DND-41 (cell line): ENCODE data around the gene IFT88.
A peak's percentile ranks its signal among the peaks of the same experiment; 100 is the strongest.

Experiments used
- ATAC-seq: fragments of 200-7000 bp; cut with Tn5 transposase; 3 replicates; pipeline ENCODE4 v1.9.1; 2021; ENCODE audit warnings: low read depth; ENCODE audit not compliant: insufficient read depth
- DNase-seq: peaks from one replicate; pipeline ENCODE4 v3.0.0-alpha.2; 2020
- H2AFZ ChIP-seq: 2 replicates; pipeline ENCODE4 v1.6.0; 2012; ENCODE audit warnings: low read depth, low read length
- H3K27ac ChIP-seq: 2 replicates; pipeline ENCODE4 v1.5.1; 2012; ENCODE audit warnings: low read length, inconsistent platforms
- H3K27me3 ChIP-seq: fragments of 200-600 bp; sonication (generic); 2 replicates; pipeline ENCODE4 v1.6.0; 2012; ENCODE audit warnings: low read length, mild to moderate bottlenecking, inconsistent platforms; ENCODE audit not compliant: insufficient read depth, poor library complexity
- H3K36me3 ChIP-seq: 2 replicates; pipeline ENCODE4 v1.5.1; 2012; ENCODE audit warnings: low read length, inconsistent platforms; ENCODE audit not compliant: insufficient read depth
- H3K4me1 ChIP-seq: 2 replicates; pipeline ENCODE4 v1.5.1; 2012; ENCODE audit warnings: mild to moderate bottlenecking, low read length; ENCODE audit not compliant: insufficient read depth
- H3K4me2 ChIP-seq: 2 replicates; pipeline ENCODE4 v1.6.0; 2012; ENCODE audit warnings: mild to moderate bottlenecking, moderate library complexity, low read length, inconsistent platforms; ENCODE audit not compliant: insufficient read depth
- H3K4me3 ChIP-seq, 2 experiments: fragments of 200-600 bp in 1 of 2; shearing (Covaris generic) in 1 of 2; 2 replicates each; pipeline ENCODE4 v1.5.1; 2012 to 2016; ENCODE audit warnings: inconsistent platforms in 2 of 2, low read length in 2 of 2, mild to moderate bottlenecking in 2 of 2, low read depth in 1 of 2, moderate library complexity in 1 of 2
- H3K79me2 ChIP-seq: 2 replicates; pipeline ENCODE4 v1.6.0; 2012; ENCODE audit warnings: low read length, inconsistent platforms; ENCODE audit not compliant: insufficient read depth
- H3K9ac ChIP-seq: 2 replicates; pipeline ENCODE4 v1.6.0; 2012; ENCODE audit warnings: low read depth, mild to moderate bottlenecking, inconsistent platforms, low read length, moderate library complexity
- H3K9me3 ChIP-seq: 2 replicates; pipeline ENCODE4 v1.5.1; 2012; ENCODE audit warnings: low read length, moderate library complexity, mild to moderate bottlenecking, inconsistent platforms; ENCODE audit not compliant: insufficient read depth, severe bottlenecking
- H4K20me1 ChIP-seq: 2 replicates; pipeline ENCODE4 v1.6.0; 2012; ENCODE audit warnings: low read length; ENCODE audit not compliant: insufficient read depth
- CTCF ChIP-seq: IDR thresholded peaks from 2 replicates; pipeline ENCODE4 v1.5.1; 2012; ENCODE audit warnings: borderline replicate concordance, low read length, moderate library complexity, mild to moderate bottlenecking; ENCODE audit not compliant: poor library complexity, severe bottlenecking; ENCODE audit errors: extremely low read depth
- EZH2 ChIP-seq: IDR thresholded peaks from 3 replicates; pipeline ENCODE4 v1.6.1; 2012; ENCODE audit warnings: borderline replicate concordance, low read depth, mild to moderate bottlenecking, moderate library complexity, low read length, inconsistent platforms; ENCODE audit not compliant: severe bottlenecking

Gene IFT88

DNA sequence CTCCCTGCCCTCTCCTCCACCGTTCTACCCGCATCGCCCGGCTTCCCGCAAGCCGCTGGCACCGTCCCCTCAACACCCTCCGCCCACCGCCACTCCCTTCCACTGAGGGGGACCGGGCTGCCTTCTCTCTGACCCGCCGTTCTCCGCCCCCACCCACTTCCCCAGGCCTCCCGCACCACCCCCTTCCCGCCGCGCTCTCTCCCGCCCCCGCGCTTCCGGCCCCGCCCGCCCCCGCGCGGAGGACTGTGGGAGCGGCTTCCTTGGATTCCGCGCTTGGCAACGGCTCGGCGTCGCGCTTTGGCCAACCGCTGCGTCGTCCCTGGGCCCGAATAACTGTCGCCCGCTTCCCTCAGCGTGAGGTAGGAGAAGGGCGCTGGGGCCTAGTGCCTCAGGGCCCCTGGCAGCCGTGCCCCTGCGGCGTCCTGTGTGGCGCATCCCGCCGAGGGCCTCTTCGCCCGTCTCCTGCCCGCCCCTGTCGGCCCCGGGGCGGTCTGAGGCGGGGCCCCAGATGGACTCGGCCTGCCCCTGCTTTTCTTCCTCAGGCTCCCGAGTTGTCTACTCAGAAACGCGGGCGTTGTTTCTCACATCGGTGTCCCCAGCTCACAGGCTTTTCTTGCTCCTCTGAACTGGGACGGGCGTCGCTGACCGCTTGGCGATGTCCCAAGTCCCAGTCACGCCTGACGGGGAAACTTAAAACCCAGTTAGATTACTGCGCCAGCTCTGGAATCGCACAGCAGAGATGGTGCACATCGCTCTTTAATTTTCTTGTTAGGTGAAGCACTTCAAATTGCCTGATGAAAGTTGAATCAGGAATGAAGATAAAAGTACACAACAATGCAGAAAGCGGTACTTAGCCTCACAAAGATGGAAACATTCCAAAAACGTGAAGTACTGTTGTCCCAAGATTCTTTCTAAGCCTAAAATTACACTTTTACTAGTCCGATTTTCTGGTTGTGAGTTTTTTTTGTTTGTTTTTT is at the start of gene IFT88:
IFT88 (plus strand) TSS at position 260 of the 977 bp plus-strand sequence. CDS start 7,229 bp downstream, outside the sequence.
- H3K4me2 ChIP-seq, result peak within 1 kb of the TSS; percentile 71
- TF ChIP-seq EZH2 (no peak), CTCF (no peak)
- H3K9ac ChIP-seq, result peak within 1 kb of the TSS; percentile 72
- H3K36me3 ChIP-seq, result no peaks in the 10 kb centered on the region
- ATAC-seq (peak; percentile 87), DNase-seq (peak; percentile 93)
- peak within 1 kb of the TSS; percentile 44 to 82 for H3K4me3 ChIP-seq
- no peaks in the 10 kb centered on the region for H4K20me1 ChIP-seq
- H3K27me3 ChIP-seq, result no peaks in the 10 kb centered on the region
- H3K27ac ChIP-seq, result peak within 1 kb of the TSS; percentile 78
- peaks cover 16% of the 10 kb centered on the region for H3K4me1 ChIP-seq
- H3K9me3 ChIP-seq, result peaks cover 8% of the 10 kb centered on the region
- H2AFZ ChIP-seq, result peak within 1 kb of the TSS; percentile 86
- peaks cover 22% of the 10 kb centered on the region for H3K79me2 ChIP-seq

DNA sequence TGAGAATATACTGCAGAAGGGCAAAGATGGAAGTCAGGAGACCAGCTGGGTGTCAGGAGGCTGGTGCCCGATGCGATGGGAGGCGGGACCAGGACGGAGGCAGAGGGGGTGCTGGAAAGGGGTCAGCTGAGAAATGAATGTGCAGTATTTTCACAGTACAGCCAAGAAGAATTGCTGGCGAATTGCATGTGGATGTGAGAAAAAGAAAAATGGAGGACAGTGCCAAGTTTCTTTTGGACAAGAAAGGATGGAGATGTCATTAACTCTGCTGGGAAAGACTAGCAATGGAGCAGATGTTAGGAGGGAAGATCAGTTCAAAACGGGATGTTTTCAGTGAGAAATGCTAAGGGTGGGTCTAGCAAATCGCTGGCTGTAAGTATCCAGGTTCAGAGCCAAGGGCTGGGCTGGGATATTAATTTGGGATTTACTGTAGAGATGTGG is 48.3 kb upstream of the IFT88 start:
- DNase-seq (no peak), ATAC-seq (no peak)
- TF ChIP-seq CTCF (no peak), EZH2 (no peak)

GRCh38 chr13:20519875-20520274 is 47.1 kb upstream of the IFT88 start:
- ATAC-seq (no peak), DNase-seq (no peak)
- Histone ChIP-seq H3K4me2 (no peak overlapping the region), H4K20me1 (no peaks in the 10 kb centered on the region), H3K9ac (no peak overlapping the region), H3K27ac (no peak overlapping the region), H3K9me3 (no peaks in the 10 kb centered on the region), H3K4me3 (no peak overlapping the region), H3K4me1 (peaks cover 10% of the 10 kb centered on the region), H3K27me3 (no peaks in the 10 kb centered on the region), H3K79me2 (no peaks in the 10 kb centered on the region), H3K36me3 (no peaks in the 10 kb centered on the region), H2AFZ (no peak overlapping the region)
- TF ChIP-seq EZH2 (no peak), CTCF (no peak)

More for the DNA sequence above, 48.3 kb upstream of the IFT88 start:
- no peak overlapping the region for H3K27ac ChIP-seq
- no peaks in the 10 kb centered on the region for H3K4me1 ChIP-seq
- H3K9ac ChIP-seq, result no peak overlapping the region
- no peaks in the 10 kb centered on the region for H3K79me2 ChIP-seq
- no peaks in the 10 kb centered on the region for H3K36me3 ChIP-seq
- H3K4me3 ChIP-seq, result no peak overlapping the region
- H4K20me1 ChIP-seq, result no peaks in the 10 kb centered on the region
- no peaks in the 10 kb centered on the region for H3K9me3 ChIP-seq
- H3K27me3 ChIP-seq, result no peaks in the 10 kb centered on the region
- H3K4me2 ChIP-seq, result no peak overlapping the region
- no peak overlapping the region for H2AFZ ChIP-seq
